Activated naive CD8-positive, alpha-beta T cell treated with anti-CD3 and anti-CD28 coated beads, Interleukin-2, amount 50 U/mL, for 24 hours (primary cell): ENCODE data around the gene DLGAP1.

Source experiments
- ATAC-seq: fragments of 150-1000 bp; cut with Tn5 transposase; one replicate; pipeline ENCODE4 v1.10.0; 2021
- DNase-seq: peaks from one replicate; pipeline ENCODE4 v3.0.0; 2021
- H3K27ac Mint-ChIP-seq: one replicate; pipeline ENCODE4 v1.8.0; 2021; ENCODE audit warnings: mild to moderate bottlenecking, mixed read lengths
- H3K27me3 Mint-ChIP-seq: one replicate; pipeline ENCODE4 v1.8.0; 2021; ENCODE audit warnings: mixed read lengths
- H3K36me3 Mint-ChIP-seq: one replicate; pipeline ENCODE4 v1.8.0; 2021; ENCODE audit warnings: low read depth, mixed read lengths
- H3K4me1 Mint-ChIP-seq: one replicate; pipeline ENCODE4 v1.8.0; 2021; ENCODE audit warnings: mixed read lengths
- H3K4me3 Mint-ChIP-seq: one replicate; pipeline ENCODE4 v1.8.0; 2021; ENCODE audit warnings: mild to moderate bottlenecking, moderate library complexity, mixed read lengths
- H3K9me3 Mint-ChIP-seq: one replicate; pipeline ENCODE4 v1.8.0; 2021; ENCODE audit warnings: mixed read lengths

The DLGAP1 gene

DNA sequence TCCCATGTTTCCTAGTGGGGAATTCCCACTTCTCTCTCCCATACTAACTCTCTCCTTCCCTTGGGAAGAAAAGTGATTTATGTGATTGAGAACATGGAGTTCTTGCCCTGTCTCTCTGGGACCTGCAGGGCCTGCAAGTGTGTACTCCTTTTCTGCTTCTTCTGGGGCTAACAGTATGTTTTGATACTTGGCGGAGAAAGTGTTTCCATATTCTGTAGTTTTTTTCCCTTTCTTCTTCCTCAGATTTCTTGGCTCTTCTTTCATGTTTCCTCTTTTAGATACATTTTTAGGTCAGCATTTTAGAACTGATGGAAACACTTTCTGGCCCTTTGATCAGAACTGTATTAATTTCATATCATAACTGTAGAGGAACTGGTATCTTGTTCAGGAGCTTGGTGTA, 352.2 kb downstream of the DLGAP1 start:
- Mint-ChIP-seq H3K27me3 (no peaks in the 10 kb centered on the region), H3K27ac (no peak overlapping the region), H3K4me3 (no peak overlapping the region), H3K4me1 (no peaks in the 10 kb centered on the region), H3K36me3 (no peaks in the 10 kb centered on the region), H3K9me3 (no peaks in the 10 kb centered on the region)
- ATAC-seq (no peak), DNase-seq (no peak)

- Mint-ChIP-seq H3K4me3 (no peak overlapping the region), H3K27ac (no peak overlapping the region), H3K27me3 (no peaks in the 10 kb centered on the region), H3K36me3 (no peaks in the 10 kb centered on the region), H3K4me1 (no peaks in the 10 kb centered on the region), H3K9me3 (no peaks in the 10 kb centered on the region)
- DNase-seq (no peak), ATAC-seq (no peak)
These were observed 354.1 kb downstream of the DLGAP1 start for GRCh38 chr18:4101009-4101408.

- Mint-ChIP-seq H3K36me3 (no peaks in the 10 kb centered on the region), H3K9me3 (no peaks in the 10 kb centered on the region), H3K4me1 (no peaks in the 10 kb centered on the region), H3K27ac (no peak overlapping the region), H3K27me3 (no peaks in the 10 kb centered on the region), H3K4me3 (no peak overlapping the region)
- no peak for ATAC-seq
- no peak for DNase-seq
These were observed 358.6 kb downstream of the DLGAP1 start for GRCh38 chr18:4096486-4096885.

GRCh38 chr18:4093676-4094075, 361.4 kb downstream of the DLGAP1 start:
- Mint-ChIP-seq H3K4me1 (no peaks in the 10 kb centered on the region), H3K9me3 (peaks cover 5% of the 10 kb centered on the region), H3K27ac (no peak overlapping the region), H3K27me3 (peaks cover 2% of the 10 kb centered on the region), H3K36me3 (no peaks in the 10 kb centered on the region), H3K4me3 (no peak overlapping the region)
- DNase-seq: no peak
- no peak for ATAC-seq

DNA sequence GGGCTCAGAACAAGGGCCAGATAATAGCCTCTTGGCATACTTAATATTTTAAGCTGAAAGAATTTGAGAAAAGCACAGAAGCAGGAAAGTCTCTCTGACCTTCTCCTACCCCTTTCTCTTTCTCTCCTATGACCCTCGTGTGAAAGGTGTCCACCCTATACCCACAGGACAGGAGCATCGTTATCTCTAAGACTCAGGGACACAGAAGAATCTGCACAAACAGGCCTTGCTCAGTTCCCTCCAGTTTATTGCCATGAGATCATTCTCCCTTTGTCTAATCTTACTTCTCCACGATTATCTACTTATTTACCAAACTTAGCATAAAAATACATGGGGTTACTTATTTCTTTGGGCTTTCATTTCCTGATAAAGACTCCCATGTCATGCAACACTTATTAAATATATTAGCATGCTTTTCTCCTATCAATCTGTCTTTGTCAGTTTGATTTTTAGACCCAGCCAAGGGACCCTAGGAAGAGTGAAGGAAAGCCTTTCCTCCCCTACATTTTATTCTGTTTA, 370.7 kb downstream of the DLGAP1 start:
- Mint-ChIP-seq H3K9me3 (peaks cover 9% of the 10 kb centered on the region), H3K27me3 (no peaks in the 10 kb centered on the region), H3K36me3 (no peaks in the 10 kb centered on the region), H3K27ac (no peak overlapping the region), H3K4me1 (no peaks in the 10 kb centered on the region), H3K4me3 (no peak overlapping the region)
- ATAC-seq (no peak), DNase-seq (no peak)

- Mint-ChIP-seq H3K4me3 (no peak overlapping the region), H3K27ac (no peak overlapping the region), H3K9me3 (no peaks in the 10 kb centered on the region), H3K27me3 (peaks cover 4% of the 10 kb centered on the region), H3K4me1 (no peaks in the 10 kb centered on the region), H3K36me3 (no peaks in the 10 kb centered on the region)
- ATAC-seq (no peak), DNase-seq (no peak)
These were observed 376.9 kb downstream of the DLGAP1 start for GRCh38 chr18:4078246-4078645.

DNA sequence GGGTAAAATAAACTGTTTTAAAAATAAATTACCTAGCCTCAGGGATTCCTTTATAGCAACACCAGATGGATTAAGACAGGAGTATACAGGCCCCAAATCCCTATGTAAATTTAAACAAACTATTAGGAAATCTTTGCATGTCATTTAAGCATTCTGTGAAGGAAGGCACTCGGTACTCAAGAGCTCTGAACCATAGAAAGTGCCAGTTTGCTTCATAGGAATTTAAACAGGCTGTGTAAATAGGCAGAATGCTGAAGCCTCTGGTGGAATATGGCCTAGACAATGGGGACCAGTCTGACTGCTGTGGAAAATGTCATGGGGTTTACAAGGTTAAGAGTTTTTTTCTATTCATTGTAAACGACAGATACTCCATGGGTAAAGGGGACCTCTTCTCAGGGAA, 377.4 kb downstream of the DLGAP1 start:
- no peak for ATAC-seq
- H3K27ac Mint-ChIP-seq: no peak overlapping the region
- peaks cover 4% of the 10 kb centered on the region for H3K27me3 Mint-ChIP-seq
- no peak overlapping the region for H3K4me3 Mint-ChIP-seq
- no peaks in the 10 kb centered on the region for H3K4me1 Mint-ChIP-seq
- no peak for DNase-seq
- H3K36me3 Mint-ChIP-seq: no peaks in the 10 kb centered on the region
- no peaks in the 10 kb centered on the region for H3K9me3 Mint-ChIP-seq

GRCh38 chr18:4077204-4077603, 377.9 kb downstream of the DLGAP1 start:
- Mint-ChIP-seq H3K9me3 (no peaks in the 10 kb centered on the region), H3K36me3 (no peaks in the 10 kb centered on the region)
- no peak for ATAC-seq

DNA sequence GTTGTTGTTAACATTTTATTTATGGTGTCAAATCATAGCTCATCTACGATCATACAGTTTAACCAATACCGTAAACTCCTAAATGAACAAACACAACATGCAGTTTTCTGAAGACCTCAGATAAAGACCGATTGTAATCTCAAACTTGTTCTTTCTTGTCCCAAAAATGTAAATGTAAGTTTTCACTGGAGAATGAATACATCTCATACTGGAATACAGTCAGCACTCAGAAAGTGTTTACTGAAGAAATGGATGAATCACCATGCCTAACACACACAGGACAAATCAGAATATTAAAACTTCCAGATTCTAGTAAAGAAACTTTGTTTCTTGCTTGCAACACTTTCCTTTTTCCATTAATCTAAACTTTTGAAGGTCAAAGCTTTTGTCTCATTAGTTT, 380.5 kb downstream of the DLGAP1 start:
- Mint-ChIP-seq H3K4me3 (no peak overlapping the region), H3K4me1 (no peaks in the 10 kb centered on the region), H3K36me3 (no peaks in the 10 kb centered on the region), H3K27ac (no peak overlapping the region), H3K9me3 (no peaks in the 10 kb centered on the region), H3K27me3 (peaks cover 4% of the 10 kb centered on the region)
- DNase-seq (no peak), ATAC-seq (no peak)

More at GRCh38 chr18:4077204-4077603, 377.9 kb downstream of the DLGAP1 start:
- no peaks in the 10 kb centered on the region for H3K4me1 Mint-ChIP-seq
- H3K4me3 Mint-ChIP-seq: no peak overlapping the region
- DNase-seq: no peak
- H3K27me3 Mint-ChIP-seq: peaks cover 4% of the 10 kb centered on the region
- no peak overlapping the region for H3K27ac Mint-ChIP-seq

- Mint-ChIP-seq H3K9me3 (no peaks in the 10 kb centered on the region), H3K4me1 (no peaks in the 10 kb centered on the region), H3K36me3 (no peaks in the 10 kb centered on the region), H3K27ac (no peak overlapping the region), H3K27me3 (peaks cover 2% of the 10 kb centered on the region), H3K4me3 (no peak overlapping the region)
- ATAC-seq (no peak), DNase-seq (no peak)
These were observed 385.9 kb downstream of the DLGAP1 start for GRCh38 chr18:4069183-4069582.

DNA sequence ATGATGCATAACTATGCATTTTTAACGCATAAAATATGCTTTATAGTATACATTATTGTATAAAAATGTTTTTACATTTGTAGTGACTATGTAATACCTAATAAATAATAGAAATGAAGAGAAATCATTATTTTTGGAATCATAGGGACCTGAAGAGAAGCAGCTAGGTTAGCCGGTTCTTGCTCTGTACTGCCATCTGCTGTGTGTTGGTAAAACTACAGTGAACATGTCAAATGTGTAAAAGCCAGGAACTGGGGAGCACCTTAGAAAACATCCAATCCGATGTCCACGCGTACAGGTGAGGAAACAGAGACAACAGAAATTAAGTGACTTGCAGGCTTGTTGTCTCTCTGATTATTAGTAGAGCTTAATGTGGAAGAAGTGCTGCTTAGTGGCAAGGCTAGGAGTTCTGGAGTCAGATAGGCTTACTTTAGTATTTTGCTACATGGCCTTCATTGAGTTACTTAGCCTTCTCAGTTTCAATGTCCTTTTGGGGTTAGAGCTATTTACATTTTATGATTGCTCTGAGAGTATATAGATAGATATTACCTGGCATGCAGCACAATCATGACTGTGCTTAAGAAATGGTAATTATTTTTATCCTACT, 386.5 kb downstream of the DLGAP1 start:
- ATAC-seq: peak; percentile 46
- no peak overlapping the region for H3K4me3 Mint-ChIP-seq
- H3K27ac Mint-ChIP-seq: no peak overlapping the region
- DNase-seq: peak; percentile 31
- no peaks in the 10 kb centered on the region for H3K4me1 Mint-ChIP-seq
- H3K36me3 Mint-ChIP-seq: no peaks in the 10 kb centered on the region
- no peaks in the 10 kb centered on the region for H3K9me3 Mint-ChIP-seq
- H3K27me3 Mint-ChIP-seq: peaks cover 2% of the 10 kb centered on the region

DNA sequence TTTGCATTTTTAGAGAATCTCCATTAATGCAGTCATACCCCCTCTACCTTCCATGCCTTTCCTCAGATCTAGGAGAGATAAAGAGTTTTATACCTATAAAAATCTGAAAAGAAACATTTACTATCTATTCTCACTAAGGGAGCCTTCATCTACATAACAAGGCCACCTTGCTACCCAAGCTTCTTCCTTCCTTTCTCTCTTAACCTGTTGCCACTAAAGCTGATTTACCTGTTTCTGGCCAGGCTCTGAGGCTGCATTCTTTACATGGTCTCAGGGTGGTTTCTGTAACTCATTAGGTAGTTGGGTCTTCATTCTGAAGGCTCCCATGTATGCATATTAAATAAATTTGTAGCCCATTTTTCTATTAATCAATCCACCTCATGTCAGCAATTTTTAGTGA, 391.6 kb downstream of the DLGAP1 start:
- no peak overlapping the region for H3K27ac Mint-ChIP-seq
- no peak for ATAC-seq
- peaks cover 2% of the 10 kb centered on the region for H3K36me3 Mint-ChIP-seq
- no peak for DNase-seq
- no peaks in the 10 kb centered on the region for H3K4me1 Mint-ChIP-seq
- H3K4me3 Mint-ChIP-seq: no peak overlapping the region
- peaks cover 16% of the 10 kb centered on the region for H3K9me3 Mint-ChIP-seq
- peaks cover 2% of the 10 kb centered on the region for H3K27me3 Mint-ChIP-seq

DNA sequence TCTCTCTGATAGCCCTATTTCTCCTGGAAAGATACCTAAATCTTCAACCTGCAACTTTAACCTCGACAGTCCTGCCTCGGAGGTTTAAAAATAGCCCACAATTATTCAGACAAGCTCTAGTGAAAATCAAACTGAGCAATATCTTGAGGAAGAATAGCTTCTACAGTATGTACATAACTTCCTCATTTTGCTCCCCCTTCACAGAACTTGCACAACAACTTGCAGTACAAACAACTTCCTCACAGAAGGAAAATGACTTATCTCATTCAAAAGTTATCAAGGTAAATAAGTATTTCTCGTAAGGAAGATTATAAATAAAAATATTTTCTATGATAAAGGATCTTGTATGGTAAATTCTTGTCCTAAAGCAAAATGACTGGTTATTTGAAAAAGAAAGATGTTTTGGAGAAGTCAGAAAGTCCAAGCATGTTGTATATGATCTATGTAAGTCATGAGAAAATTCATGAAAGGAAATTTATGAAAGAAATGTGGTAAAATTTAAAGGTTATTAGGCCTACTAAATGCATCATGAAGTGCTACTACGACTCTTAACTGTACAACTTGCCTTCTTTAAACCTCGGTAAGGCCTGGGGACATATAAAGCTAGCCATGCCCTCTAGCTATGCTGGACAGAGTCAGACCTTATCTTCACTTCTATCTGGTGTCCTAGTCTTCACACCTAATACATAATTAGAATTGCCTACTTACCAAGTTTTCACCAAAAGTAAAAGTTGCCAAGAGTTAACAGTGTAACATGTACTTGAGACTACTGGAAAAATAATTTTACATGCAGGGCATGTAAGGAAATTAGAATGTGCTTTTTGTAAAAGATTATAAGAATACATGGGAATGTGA, 394.5 kb downstream of the DLGAP1 start:
- no peak overlapping the region for H3K27ac Mint-ChIP-seq
- peaks cover 2% of the 10 kb centered on the region for H3K36me3 Mint-ChIP-seq
- DNase-seq: no peak
- no peaks in the 10 kb centered on the region for H3K4me1 Mint-ChIP-seq
- H3K27me3 Mint-ChIP-seq: no peaks in the 10 kb centered on the region
- ATAC-seq: no peak
- H3K9me3 Mint-ChIP-seq: peaks cover 18% of the 10 kb centered on the region
- H3K4me3 Mint-ChIP-seq: no peak overlapping the region

DNA sequence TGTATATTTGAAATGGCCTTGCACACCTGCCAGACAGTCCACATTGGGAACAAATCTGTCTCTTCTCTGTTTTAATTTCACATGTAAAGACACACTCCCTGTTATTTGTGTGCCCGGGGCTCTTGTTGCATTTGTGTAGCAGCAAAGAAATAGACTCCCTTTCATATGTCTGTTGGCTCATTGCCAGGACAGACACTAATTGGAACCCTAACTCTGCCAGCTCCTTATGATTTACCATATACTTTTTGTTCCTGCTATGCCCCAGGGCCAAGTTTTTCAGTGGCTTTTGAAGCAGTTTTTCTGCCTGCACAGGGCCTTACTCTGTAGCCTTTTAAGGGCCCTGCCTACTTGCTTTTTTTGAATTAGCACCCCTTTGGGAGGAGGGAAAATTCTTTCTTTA, 396.9 kb downstream of the DLGAP1 start:
- Mint-ChIP-seq H3K9me3 (peaks cover 22% of the 10 kb centered on the region), H3K4me3 (no peak overlapping the region), H3K36me3 (peaks cover 2% of the 10 kb centered on the region), H3K27ac (no peak overlapping the region), H3K27me3 (no peaks in the 10 kb centered on the region), H3K4me1 (no peaks in the 10 kb centered on the region)
- ATAC-seq (no peak), DNase-seq (no peak)

DNA sequence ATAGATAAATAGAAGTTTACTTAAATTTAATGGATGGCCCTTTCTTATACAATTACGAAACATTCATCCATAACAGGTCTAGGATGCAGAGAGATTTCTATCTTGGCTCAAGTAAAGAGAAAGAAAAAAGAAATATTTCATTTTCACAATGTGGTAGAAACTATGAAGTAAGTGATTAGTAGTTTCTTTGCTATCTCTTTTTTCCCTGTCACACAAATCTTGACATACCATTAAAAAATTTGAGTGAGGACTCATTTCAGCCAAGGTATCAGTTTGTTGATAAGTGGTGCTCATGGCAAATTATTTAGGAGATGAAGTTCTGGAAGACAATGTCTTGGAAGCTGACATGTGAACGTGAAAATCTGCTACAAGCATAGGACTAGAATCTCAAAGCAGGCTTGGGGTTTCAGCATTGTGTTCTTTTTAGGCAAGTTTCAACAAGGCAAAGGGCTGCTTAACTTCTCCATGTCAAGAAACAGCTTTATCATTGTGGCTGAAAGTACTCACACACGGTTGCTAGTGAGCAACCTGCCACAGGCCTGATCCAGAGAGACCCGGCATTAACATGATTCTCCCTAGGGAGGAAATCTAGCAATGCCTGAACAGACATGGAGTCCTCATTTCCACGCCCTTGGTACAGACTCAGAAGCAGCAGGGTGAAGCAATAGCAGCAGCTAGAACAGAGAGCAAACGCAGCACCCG, 414.6 kb downstream of the DLGAP1 start:
- Mint-ChIP-seq H3K4me1 (no peaks in the 10 kb centered on the region), H3K9me3 (no peaks in the 10 kb centered on the region), H3K4me3 (no peak overlapping the region), H3K27ac (no peak overlapping the region), H3K27me3 (no peaks in the 10 kb centered on the region), H3K36me3 (no peaks in the 10 kb centered on the region)
- DNase-seq (no peak), ATAC-seq (no peak)
